ENCODE results near the gene PCDHB7.
"Not testable (repeated sequence)": the region's sequence is repeated elsewhere in the genome, so short reads cannot be mapped to it uniquely, and the experiment has no call there.

GRCh38 chr5:141210281-141210680 is 37.8 kb downstream of the PCDHB7 start:
- not testable (repeated sequence) for TF ChIP-seq CTCF (IDR thresholded peaks at IDR 0.05 in 8 of 11, conservative IDR thresholded peaks at IDR 0.05 in 3 of 11); POLR2A (IDR thresholded peaks at IDR 0.05); POLR2AphosphoS5 (IDR thresholded peaks at IDR 0.05)
